GM12801 (cell line): Measurements from ENCODE around the gene NLRP12.

ENCODE experiments used
- TF ChIP-seq, protein P1 (sequence below): IDR thresholded peaks from one replicate; pipeline ENCODE4 v1.5.1; 2011; ENCODE audit warnings: control low read depth; ENCODE audit not compliant: insufficient read length; ENCODE audit errors: extremely low read depth

The NLRP12 gene

DNA sequence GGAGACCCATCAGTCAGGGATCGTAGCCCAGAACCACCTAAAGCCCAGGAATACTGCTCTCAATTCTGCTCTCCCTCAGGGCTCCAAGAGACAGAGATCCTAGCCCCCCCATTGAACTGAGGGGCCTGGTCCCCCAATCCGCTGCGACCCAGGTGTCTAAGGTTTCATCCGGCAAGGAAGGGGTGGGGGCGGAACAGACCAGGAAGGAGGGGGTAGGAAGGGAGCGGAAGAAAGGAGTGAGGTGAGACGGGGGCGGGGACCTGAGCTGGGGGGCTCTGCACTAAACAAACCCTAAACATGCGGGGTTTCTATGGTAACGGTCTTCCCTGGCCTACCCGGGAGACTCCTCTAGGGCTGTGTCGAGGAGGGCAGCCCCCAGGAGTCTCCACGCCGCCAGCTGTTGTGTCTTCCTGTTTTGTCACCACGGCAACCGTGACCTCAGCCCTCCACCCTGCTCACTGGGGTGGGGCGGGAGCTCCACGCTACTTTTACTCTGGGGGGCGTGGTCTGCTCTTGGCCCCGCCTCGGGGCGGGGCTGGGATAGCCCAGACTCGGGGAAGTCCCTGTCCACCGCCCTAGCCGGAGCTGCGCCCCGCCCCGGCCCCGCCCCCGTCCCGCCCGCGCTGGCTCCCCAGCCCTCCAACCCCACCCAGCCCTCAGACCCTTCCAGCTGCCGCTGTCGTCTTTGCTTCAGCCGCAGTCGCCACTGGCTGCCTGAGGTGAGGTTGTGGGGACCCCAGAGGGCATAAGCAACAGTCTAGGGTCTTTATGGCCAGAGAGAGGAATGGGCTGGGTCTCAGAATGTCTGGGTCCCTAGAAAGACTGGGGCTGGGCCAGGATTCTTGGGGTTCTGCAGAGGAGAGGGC, 43.3 kb upstream of the NLRP12 start, which contains the start of gene MYADM:
MYADM (plus strand) TSS at position 659 of the 866 bp plus-strand sequence. CDS start 5,647 bp downstream, outside the sequence.
- TF ChIP-seq, protein P1, sequence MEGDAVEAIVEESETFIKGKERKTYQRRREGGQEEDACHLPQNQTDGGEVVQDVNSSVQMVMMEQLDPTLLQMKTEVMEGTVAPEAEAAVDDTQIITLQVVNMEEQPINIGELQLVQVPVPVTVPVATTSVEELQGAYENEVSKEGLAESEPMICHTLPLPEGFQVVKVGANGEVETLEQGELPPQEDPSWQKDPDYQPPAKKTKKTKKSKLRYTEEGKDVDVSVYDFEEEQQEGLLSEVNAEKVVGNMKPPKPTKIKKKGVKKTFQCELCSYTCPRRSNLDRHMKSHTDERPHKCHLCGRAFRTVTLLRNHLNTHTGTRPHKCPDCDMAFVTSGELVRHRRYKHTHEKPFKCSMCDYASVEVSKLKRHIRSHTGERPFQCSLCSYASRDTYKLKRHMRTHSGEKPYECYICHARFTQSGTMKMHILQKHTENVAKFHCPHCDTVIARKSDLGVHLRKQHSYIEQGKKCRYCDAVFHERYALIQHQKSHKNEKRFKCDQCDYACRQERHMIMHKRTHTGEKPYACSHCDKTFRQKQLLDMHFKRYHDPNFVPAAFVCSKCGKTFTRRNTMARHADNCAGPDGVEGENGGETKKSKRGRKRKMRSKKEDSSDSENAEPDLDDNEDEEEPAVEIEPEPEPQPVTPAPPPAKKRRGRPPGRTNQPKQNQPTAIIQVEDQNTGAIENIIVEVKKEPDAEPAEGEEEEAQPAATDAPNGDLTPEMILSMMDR, result no peak

DNA sequence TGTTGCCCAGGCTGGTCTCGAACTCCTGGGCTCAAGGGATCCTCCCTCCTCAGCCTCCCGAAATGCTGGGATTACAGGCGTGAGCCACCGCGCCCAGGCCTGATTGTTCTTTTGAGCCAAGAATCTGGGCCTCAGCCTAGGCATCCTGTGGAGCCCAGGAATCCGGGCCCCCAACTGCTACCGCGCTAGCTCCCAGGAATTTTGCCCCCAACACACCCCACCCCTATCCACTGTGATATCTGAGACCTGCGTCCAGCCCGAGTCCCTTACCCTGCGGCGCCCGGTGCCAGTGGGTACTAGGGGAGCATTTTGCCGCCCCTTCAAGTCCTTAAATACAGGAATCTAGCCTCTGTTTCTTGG, 42.7 kb upstream of the NLRP12 start:
- TF ChIP-seq, protein P1, result no peak

DNA sequence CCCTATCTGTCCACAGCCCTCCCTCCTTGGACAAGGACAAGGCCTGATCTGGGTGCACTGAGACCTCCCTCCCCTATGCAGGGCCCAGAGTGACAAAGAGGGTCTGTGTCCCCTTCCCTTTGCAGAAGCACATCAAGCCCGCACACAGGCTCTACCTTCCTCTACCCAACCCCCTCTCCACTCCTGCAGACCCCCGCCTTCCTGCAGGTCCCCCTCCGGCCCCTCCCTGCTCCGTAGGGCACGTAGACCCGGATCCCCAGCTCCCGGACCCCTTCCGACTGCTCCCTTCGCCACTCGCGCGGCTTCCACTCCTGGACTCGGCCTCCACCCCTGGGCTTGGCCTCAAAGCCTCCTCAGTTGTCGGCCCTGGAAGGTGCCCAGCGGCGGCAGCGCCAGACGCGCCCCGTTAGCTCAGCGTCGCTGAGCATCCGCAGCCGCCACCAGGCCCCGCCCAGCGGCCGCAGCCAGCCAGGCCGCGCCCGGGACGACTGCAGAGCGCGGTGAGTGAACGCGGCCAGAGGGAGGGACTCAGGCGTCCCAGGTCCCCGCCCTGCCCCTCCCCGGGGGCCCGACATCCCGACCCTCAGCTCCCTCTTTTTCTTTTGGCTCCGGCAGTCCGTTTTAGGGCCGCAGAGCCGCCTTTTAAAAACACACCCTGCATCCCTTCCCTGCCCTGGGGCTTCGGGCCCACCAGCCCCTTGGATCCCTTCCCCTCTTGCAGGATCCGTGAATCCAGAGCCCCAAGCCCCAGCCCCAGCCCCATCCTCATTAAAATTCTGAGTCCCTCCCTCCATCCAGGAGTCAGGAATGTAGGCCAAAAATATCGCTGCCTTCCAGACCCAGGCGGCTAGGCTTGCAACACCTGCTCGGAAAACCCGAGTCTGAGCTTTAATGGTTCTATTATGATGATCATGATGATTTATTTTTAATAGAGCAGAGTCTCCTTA, 42.1 kb upstream of the NLRP12 start:
- TF ChIP-seq, protein P1, result no peak

DNA sequence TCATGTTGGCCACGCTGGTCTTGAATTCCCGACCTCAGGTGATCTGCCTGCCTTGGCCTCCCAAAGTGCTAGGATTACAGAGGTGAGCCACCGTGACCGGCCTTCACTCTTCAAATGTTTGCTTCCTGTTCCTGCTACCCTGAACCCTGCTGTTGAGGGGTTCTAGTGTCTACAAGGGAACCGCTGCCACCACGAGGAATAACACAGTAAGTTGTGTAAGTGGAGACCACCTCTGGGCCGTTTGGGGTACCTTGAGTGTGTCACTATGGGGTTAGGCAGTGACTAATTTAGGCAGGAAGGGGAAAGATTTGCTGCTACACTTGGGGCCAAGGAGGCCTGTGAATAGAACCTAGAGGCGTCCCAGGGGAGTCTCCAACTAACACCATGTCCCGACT, 41.4 kb upstream of the NLRP12 start:
- TF ChIP-seq, protein P1, result no peak

DNA sequence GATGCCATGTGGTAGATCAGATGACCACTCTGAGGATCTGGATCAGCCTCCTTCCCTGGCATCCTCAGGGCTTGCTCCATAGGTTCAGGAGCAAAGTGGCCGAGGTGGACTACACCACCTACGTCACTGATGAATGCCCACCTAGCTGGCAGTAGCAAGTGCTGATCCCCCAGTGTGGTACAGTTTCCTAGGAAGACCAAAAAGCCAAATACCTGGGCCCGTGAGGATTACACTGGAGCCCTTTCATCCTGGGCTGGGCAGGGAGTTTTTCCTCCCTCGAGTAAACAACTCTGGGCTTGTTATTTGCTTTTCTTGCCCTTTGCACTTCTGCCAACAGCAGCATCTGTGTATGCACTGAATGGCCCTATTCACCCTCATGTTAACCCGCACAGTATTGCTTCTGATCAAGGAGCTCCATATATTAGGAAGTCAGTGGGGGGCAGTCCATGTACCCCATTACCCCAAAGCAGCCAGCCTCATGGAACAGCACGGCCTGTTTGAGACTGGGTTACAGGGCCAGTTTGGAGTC, 40.3 kb upstream of the NLRP12 start:
- TF ChIP-seq, protein P1, result no peak

DNA sequence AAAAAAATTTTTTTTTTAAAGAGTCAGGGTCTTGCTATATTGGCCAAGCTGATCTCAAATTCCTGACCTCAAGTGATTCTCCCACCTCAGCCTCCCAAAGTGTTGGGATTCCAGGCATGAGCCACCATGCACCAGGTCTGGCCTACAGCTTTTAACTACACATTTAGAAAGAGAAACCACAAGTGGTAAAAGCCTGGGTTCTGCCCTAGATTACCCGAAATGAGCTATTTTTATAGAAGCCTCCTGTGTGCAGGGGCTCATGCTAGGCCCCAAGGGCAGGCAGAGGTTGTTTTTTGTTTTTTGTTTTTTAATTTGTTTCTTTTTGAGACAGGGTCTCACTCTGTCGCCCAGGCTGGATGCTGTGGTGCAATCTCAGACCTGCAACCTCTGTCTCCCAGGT, 29.6 kb upstream of the NLRP12 start:
- TF ChIP-seq, protein P1, result no peak

DNA sequence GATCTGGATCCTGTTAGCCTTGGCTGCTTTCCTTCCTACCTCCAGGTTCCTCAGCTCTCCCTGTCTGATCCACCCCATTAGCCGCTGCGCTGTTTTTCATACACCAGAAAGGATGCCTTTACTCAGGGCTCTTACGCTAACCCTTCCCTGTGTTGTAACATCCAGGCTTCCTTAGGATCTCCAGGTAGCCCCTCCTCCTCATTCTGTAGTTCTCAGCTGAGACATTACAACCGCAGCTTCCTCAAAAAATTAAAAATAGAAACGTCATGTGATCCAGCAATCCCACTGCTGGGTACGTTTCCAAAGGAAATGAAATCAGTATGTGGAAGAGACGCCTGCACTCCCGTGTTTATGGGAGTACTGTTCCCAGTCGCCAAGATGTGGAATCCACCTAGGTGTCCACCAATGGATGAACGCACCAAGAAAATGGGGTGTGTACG, 25.1 kb upstream of the NLRP12 start:
- TF ChIP-seq, protein P1, result no peak
